Neural crest cell (in vitro differentiated cells): Measurements from ENCODE around the gene EEF1E1. TPM values are rescaled to one million over a fixed set of nuclear protein-coding genes. Genes with fewer than 3 reads are reported as not detected.

Experiments
- DNase-seq: peaks from one replicate; pipeline ENCODE4 v3.0.0; 2021; ENCODE audit warnings: low read depth, mixed read lengths, low spot score
- H3K27ac Mint-ChIP-seq: one replicate; pipeline ENCODE4 v1.8.0; 2021; ENCODE audit warnings: mild to moderate bottlenecking, mixed read lengths; ENCODE audit not compliant: unreplicated experiment
- H3K27me3 Mint-ChIP-seq: 2 replicates; pipeline ENCODE4 v1.8.0; 2021; ENCODE audit warnings: low read depth, mild to moderate bottlenecking, mixed read lengths
- H3K36me3 Mint-ChIP-seq: 2 replicates; pipeline ENCODE4 v1.8.0; 2021; ENCODE audit warnings: low read depth, mild to moderate bottlenecking, mixed read lengths
- H3K4me1 Mint-ChIP-seq: 2 replicates; pipeline ENCODE4 v1.8.0; 2021; ENCODE audit warnings: mixed read lengths
- H3K4me3 Mint-ChIP-seq: one replicate; pipeline ENCODE4 v1.8.0; 2021; ENCODE audit warnings: mild to moderate bottlenecking, mixed read lengths
- H3K9me3 Mint-ChIP-seq: 2 replicates; pipeline ENCODE4 v1.8.0; 2021; ENCODE audit warnings: mixed read lengths
- CTCF ChIP-seq: fragments of 200-600 bp; sonication (generic); conservative IDR thresholded peaks from 2 replicates; pipeline ENCODE4 v1.5.0; 2021; ENCODE audit warnings: antibody characterized with exemption, mild to moderate bottlenecking
- total RNA-seq: library from RNA; stranded (reverse); gene quantifications from 2 replicates; pipeline ENCODE4 v1.2.1, GENCODE V29; 2021

The EEF1E1 gene
- total RNA-seq, 1 donor from 2014 or later = 49.9 TPM

- DNase-seq = no peak
- Mint-ChIP-seq H3K4me3 (no peak overlapping the region), H3K4me1 (no peaks in the 10 kb centered on the region), H3K27me3 (no peaks in the 10 kb centered on the region), H3K36me3 (peaks cover 49% of the 10 kb centered on the region), H3K27ac (no peak overlapping the region), H3K9me3 (peaks cover 14% of the 10 kb centered on the region)
- no peak for TF ChIP-seq CTCF
Observed at GRCh38 chr6:8088886-8089285, 13.5 kb downstream of the EEF1E1 start.

GRCh38 chr6:8087870-8088754, 14.2 kb downstream of the EEF1E1 start:
- Mint-ChIP-seq H3K36me3 (peaks cover 49% of the 10 kb centered on the region), H3K27ac (no peak overlapping the region), H3K9me3 (peaks cover 14% of the 10 kb centered on the region), H3K4me1 (no peaks in the 10 kb centered on the region), H3K4me3 (no peak overlapping the region), H3K27me3 (no peaks in the 10 kb centered on the region)
- TF ChIP-seq CTCF = no peak
- no peak for DNase-seq

DNA sequence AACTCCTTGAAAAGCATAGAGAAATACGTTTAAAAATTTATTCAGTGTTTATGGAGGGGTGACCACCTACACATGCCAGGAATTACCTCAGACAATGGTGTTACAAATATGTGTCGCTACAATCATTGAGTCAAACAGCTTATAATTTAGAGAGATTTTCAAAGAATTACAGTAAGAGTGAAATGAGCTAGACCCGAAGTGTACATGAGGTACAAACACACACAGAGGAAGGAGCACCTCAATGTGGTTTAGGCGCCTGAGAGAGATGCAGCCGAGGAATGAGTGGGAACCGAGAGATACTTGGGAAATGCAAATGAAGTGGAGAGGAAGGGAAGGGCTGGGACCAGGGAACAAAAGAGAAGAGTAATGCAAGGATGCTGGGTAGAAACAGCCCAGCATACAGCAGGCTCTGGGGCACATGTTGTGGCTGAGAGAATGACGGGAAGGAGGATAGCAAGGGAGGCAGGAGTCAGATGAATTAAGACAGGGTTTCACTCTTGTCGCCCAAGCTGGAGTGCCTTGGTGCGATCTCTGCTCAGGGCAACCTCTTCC, 15.5 kb downstream of the EEF1E1 start:
- no peaks in the 10 kb centered on the region for H3K4me1 Mint-ChIP-seq
- H3K9me3 Mint-ChIP-seq = peaks cover 14% of the 10 kb centered on the region
- no peak for TF ChIP-seq CTCF
- no peaks in the 10 kb centered on the region for H3K27me3 Mint-ChIP-seq
- no peak for DNase-seq
- H3K4me3 Mint-ChIP-seq = no peak overlapping the region
- peaks cover 47% of the 10 kb centered on the region for H3K36me3 Mint-ChIP-seq
- no peak overlapping the region for H3K27ac Mint-ChIP-seq

- Mint-ChIP-seq H3K27me3 (no peaks in the 10 kb centered on the region), H3K4me3 (no peak overlapping the region), H3K9me3 (peaks cover 9% of the 10 kb centered on the region), H3K36me3 (peaks cover 35% of the 10 kb centered on the region), H3K27ac (no peak overlapping the region), H3K4me1 (no peaks in the 10 kb centered on the region)
- no peak for TF ChIP-seq CTCF
- no peak for DNase-seq
Observed at GRCh38 chr6:8085053-8085511, 17.3 kb downstream of the EEF1E1 start.

DNA sequence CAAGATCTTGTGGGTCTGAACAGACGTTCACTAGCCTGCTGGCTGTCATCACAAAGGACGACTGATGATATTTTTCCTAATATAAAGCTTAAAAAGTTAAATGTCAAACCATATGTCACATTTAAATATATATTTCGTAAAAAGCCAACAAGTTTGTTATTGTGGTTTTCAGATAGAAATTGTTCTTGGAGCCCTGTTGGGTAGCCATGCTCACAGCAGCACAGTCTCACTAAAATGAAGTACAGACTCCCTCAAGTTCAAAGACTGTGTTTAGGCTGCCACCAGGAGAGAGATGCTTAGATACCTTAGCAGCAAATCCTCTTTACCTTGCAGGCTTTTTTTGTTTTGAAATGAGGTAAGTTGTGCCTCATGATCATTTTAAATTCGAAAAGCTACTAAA, 17.8 kb downstream of the EEF1E1 start:
- no peak for TF ChIP-seq CTCF
- DNase-seq = no peak
- Mint-ChIP-seq H3K27ac (no peak overlapping the region), H3K4me1 (no peaks in the 10 kb centered on the region), H3K4me3 (no peak overlapping the region), H3K9me3 (peaks cover 8% of the 10 kb centered on the region), H3K36me3 (peaks cover 37% of the 10 kb centered on the region), H3K27me3 (no peaks in the 10 kb centered on the region)
